Measurements from ENCODE around the gene CMSS1. TPM values are rescaled to one million over a fixed set of nuclear protein-coding genes. Genes with fewer than 3 reads are reported as not detected.

Gene CMSS1
- total RNA-seq, 1 experiment from 2014 or later = 98.6 TPM

- intact Hi-C loops (cut with micrococcal nuclease; ENCODE audit: unreplicated experiment) = no loop called here
- Histone ChIP-seq H3K36me3 (ENCODE audit: insufficient read depth, low read length, poor library complexity, severe bottlenecking) (no peaks in the 10 kb centered on the region), H3K4me3 (ENCODE audit: low read depth, low read length, poor library complexity, severe bottlenecking) (no peak overlapping the region), H3K27me3 (replicated peaks; ENCODE audit: insufficient read depth, low read depth, low read length, poor library complexity) (no peaks in the 10 kb centered on the region), H3K4me1 (ENCODE audit: insufficient read depth, low read length, poor library complexity, severe bottlenecking) (no peaks in the 10 kb centered on the region), H3K27ac (ENCODE audit: low read depth, low read length, poor library complexity, severe bottlenecking) (no peak overlapping the region), H3K9me3 (ENCODE audit: low read depth, low read length, poor library complexity, severe bottlenecking) (no peaks in the 10 kb centered on the region)
- DNase-seq (ENCODE audit: low spot score) = no peak
- ChIA-PET POLR2A (ENCODE audit: low non-redundant PET) (no interaction called here), CTCF (no interaction called here)
- TF ChIP-seq EZH2 (IDR thresholded peaks at IDR 0.05; ENCODE audit: borderline replicate concordance, low read depth, low read length, poor library complexity, severe bottlenecking) = no peak
- TF ChIP-seq, protein P1, sequence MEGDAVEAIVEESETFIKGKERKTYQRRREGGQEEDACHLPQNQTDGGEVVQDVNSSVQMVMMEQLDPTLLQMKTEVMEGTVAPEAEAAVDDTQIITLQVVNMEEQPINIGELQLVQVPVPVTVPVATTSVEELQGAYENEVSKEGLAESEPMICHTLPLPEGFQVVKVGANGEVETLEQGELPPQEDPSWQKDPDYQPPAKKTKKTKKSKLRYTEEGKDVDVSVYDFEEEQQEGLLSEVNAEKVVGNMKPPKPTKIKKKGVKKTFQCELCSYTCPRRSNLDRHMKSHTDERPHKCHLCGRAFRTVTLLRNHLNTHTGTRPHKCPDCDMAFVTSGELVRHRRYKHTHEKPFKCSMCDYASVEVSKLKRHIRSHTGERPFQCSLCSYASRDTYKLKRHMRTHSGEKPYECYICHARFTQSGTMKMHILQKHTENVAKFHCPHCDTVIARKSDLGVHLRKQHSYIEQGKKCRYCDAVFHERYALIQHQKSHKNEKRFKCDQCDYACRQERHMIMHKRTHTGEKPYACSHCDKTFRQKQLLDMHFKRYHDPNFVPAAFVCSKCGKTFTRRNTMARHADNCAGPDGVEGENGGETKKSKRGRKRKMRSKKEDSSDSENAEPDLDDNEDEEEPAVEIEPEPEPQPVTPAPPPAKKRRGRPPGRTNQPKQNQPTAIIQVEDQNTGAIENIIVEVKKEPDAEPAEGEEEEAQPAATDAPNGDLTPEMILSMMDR (conservative IDR thresholded peaks at IDR 0.05; ENCODE audit: low read depth, low read length) = no peak
- no TSS peak for BruUV-seq (replicated peaks)
Measured at GRCh38 chr3:100122321-100122720, 304.7 kb downstream of the CMSS1 start.

- H3K9me3 ChIP-seq (ENCODE audit: low read depth, low read length, poor library complexity, severe bottlenecking) = no peaks in the 10 kb centered on the region
- no peak for DNase-seq (ENCODE audit: low spot score)
- no peaks in the 10 kb centered on the region for H3K27me3 ChIP-seq (replicated peaks; ENCODE audit: insufficient read depth, low read depth, low read length, poor library complexity)
- no peaks in the 10 kb centered on the region for H3K36me3 ChIP-seq (ENCODE audit: insufficient read depth, low read length, poor library complexity, severe bottlenecking)
- BruUV-seq (replicated peaks) = no TSS peak
- ChIA-PET CTCF (no interaction called here), POLR2A (ENCODE audit: low non-redundant PET) (no interaction called here)
- no peaks in the 10 kb centered on the region for H3K4me1 ChIP-seq (ENCODE audit: insufficient read depth, low read length, poor library complexity, severe bottlenecking)
- TF ChIP-seq, protein P1 (conservative IDR thresholded peaks at IDR 0.05; ENCODE audit: low read depth, low read length) = no peak
- no peak for TF ChIP-seq EZH2 (IDR thresholded peaks at IDR 0.05; ENCODE audit: borderline replicate concordance, low read depth, low read length, poor library complexity, severe bottlenecking)
- intact Hi-C loops (cut with micrococcal nuclease; ENCODE audit: unreplicated experiment) = no loop called here
- H3K4me3 ChIP-seq (ENCODE audit: low read depth, low read length, poor library complexity, severe bottlenecking) = no peak overlapping the region
- no peak overlapping the region for H3K27ac ChIP-seq (ENCODE audit: low read depth, low read length, poor library complexity, severe bottlenecking)
Measured at GRCh38 chr3:100123112-100123511, 305.4 kb downstream of the CMSS1 start.

GRCh38 chr3:100124201-100124761 is 306.6 kb downstream of the CMSS1 start:
- TF ChIP-seq, protein P1 (conservative IDR thresholded peaks at IDR 0.05; ENCODE audit: low read depth, low read length) = no peak
- TF ChIP-seq EZH2 (IDR thresholded peaks at IDR 0.05; ENCODE audit: borderline replicate concordance, low read depth, low read length, poor library complexity, severe bottlenecking) = no peak
- POLR2A ChIA-PET (ENCODE audit: low non-redundant PET) = no interaction called here
- H3K27me3 ChIP-seq (replicated peaks; ENCODE audit: insufficient read depth, low read depth, low read length, poor library complexity) = no peaks in the 10 kb centered on the region
- no peaks in the 10 kb centered on the region for H3K9me3 ChIP-seq (ENCODE audit: low read depth, low read length, poor library complexity, severe bottlenecking)
- no peaks in the 10 kb centered on the region for H3K36me3 ChIP-seq (ENCODE audit: insufficient read depth, low read length, poor library complexity, severe bottlenecking)
- no peak for DNase-seq (ENCODE audit: low spot score)
- no peak overlapping the region for H3K4me3 ChIP-seq (ENCODE audit: low read depth, low read length, poor library complexity, severe bottlenecking)
- CTCF ChIA-PET = no interaction called here
- BruUV-seq (replicated peaks) = no TSS peak
- intact Hi-C loops (cut with micrococcal nuclease; ENCODE audit: unreplicated experiment) = no loop called here
- H3K27ac ChIP-seq (ENCODE audit: low read depth, low read length, poor library complexity, severe bottlenecking) = no peak overlapping the region
- no peaks in the 10 kb centered on the region for H3K4me1 ChIP-seq (ENCODE audit: insufficient read depth, low read length, poor library complexity, severe bottlenecking)

All from A673 (cell line).